ENCODE measurements around the gene SPRYD3. TPM values are rescaled to one million over a fixed set of nuclear protein-coding genes. Genes with fewer than 3 reads are reported as not detected.

SPRYD3 gene
- total and polyA plus RNA-seq, 9 donors, result 28.5 to 88.1 (median 66.6) TPM

DNA sequence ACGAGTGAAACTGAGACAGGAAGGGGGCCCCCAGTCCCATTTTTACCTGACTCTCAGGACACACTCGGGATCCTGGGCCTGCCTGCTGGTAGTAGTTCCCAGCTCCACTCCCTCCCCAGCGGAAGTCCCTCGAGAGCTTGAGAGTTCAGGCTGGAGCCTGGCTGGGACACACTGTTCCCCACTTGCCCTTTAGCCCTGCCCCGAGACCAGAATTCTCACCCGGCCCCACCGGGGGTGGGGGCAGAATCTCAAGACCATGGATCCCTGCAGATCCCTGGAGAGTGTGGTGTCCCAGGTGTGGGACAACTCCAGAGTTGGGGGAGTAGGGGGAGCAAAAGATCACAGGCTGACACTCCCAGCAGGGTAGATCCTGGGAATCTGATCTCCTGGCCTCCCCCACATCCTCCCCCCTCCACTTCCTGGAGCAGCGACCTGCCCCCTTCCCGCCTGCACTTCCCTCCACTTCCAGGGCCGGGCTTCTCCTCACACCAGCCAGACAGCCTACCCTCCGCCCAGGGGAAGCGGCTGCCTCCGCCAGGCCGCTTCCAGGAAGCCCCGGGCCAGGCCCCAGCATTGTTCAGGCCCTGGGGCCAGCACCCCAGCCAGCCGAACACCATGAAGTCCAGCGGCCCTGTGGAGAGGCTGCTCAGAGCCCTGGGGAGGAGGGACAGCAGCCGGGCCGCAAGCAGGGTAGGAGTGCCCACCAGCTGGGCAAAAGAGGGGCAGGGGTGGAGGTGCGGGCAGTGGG is 29.4 kb downstream of the SPRYD3 start, which contains the start of gene TNS2:
Gene TNS2 (plus strand): TSS at position 495 of the 748 bp plus-strand sequence. CDS start 121 bp downstream, at position 616.
- Histone ChIP-seq H3K4me1 (ENCODE audit: insufficient read depth) (peaks cover 41% of the 10 kb centered on the region), H3K27ac (peak within 1 kb of the TSS; percentile 96 to 99), H3K36me3 (no peaks in the 10 kb centered on the region), H3K4me3 (peak within 1 kb of the TSS; percentile 50), H3K9me3 (no peaks in the 10 kb centered on the region), H3K27me3 (no peaks in the 10 kb centered on the region)
- DNase-seq, result peak; percentile 74 to 84 (median 78)
- 4 to 9% (median 6%) methylated on average over 19 to 20 of the region's 20 CpGs for WGBS, 3 donors
- intact Hi-C loops (cut with DNase I), result loop anchor here in 2 of 4 donors (5.0 to 10.0 kb wide), 2 partner anchors 133 to 1005 kb away; partner anchors contain the start of genes CSAD (in 1 of the 2) and ZNF740 (in 1 of the 2)
- TF ChIP-seq EP300 (IDR thresholded peaks at IDR 0.05), result no peak
- peak; percentile 34 for TF ChIP-seq POLR2A (IDR thresholded peaks at IDR 0.05)

DNA sequence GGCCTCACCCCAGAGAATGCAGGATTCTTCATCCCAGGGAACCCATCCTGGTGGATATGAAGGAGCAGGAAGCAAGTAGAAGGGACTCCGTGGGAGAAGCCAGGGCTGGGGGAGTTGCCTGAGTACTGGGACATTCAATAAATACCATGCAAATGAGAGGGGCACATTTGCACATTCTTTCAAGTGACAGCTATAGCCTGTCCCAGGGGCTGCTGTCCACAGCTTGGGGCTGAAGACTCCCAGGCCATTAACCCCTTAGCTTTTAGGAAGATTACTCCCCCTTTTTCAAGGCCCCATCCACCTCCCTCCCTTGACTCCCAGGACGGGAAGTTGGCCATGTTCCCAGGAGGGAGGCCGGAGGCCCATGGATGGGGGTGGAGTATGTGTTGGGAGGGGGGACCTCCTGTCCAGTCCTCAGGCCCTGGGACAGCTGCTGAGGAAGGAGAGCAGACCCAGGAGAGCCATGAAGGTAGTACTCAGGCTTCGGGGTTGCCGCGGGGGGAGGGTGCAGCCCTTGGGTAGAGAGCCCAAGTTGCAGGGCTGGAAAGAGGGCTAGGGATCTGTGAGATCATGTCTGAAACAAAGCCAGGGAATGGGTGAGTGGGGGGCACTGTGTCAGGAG is 30.3 kb downstream of the SPRYD3 start:
- H3K9me3 ChIP-seq, result no peaks in the 10 kb centered on the region
- peak; percentile 80 to 90 (median 88) for DNase-seq
- TF ChIP-seq, protein P1, sequence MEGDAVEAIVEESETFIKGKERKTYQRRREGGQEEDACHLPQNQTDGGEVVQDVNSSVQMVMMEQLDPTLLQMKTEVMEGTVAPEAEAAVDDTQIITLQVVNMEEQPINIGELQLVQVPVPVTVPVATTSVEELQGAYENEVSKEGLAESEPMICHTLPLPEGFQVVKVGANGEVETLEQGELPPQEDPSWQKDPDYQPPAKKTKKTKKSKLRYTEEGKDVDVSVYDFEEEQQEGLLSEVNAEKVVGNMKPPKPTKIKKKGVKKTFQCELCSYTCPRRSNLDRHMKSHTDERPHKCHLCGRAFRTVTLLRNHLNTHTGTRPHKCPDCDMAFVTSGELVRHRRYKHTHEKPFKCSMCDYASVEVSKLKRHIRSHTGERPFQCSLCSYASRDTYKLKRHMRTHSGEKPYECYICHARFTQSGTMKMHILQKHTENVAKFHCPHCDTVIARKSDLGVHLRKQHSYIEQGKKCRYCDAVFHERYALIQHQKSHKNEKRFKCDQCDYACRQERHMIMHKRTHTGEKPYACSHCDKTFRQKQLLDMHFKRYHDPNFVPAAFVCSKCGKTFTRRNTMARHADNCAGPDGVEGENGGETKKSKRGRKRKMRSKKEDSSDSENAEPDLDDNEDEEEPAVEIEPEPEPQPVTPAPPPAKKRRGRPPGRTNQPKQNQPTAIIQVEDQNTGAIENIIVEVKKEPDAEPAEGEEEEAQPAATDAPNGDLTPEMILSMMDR (IDR thresholded peaks at IDR 0.05), result no peak
- TF ChIP-seq POLR2A (IDR thresholded peaks at IDR 0.05) (no peak), EP300 (IDR thresholded peaks at IDR 0.05) (no peak)
- H3K36me3 ChIP-seq, result no peaks in the 10 kb centered on the region
- H3K4me1 ChIP-seq (ENCODE audit: insufficient read depth), result peaks cover 46% of the 10 kb centered on the region
- intact Hi-C loops (cut with DNase I), result loop anchor here in 2 of 4 donors (5.0 to 10.0 kb wide), 2 partner anchors 133 to 1004 kb away; partner anchors contain the start of genes CSAD (in 1 of the 2) and ZNF740 (in 1 of the 2)
- 4 to 10% (median 5%) methylated on average over 6 of the region's 6 CpGs for WGBS, 3 donors
- no peaks in the 10 kb centered on the region for H3K27me3 ChIP-seq
- H3K27ac ChIP-seq, result peak overlapping the region; percentile 96 to 99
- peak overlapping the region; percentile 50 for H3K4me3 ChIP-seq

GRCh38 chr12:53048033-53048779 is 31.0 kb downstream of the SPRYD3 start:
- H3K27me3 ChIP-seq, result no peaks in the 10 kb centered on the region
- intact Hi-C loops (cut with DNase I), result loop anchor here in 2 of 4 donors (5.0 to 10.0 kb wide), 2 partner anchors 134 to 1003 kb away; partner anchors contain the start of genes CSAD (in 1 of the 2) and ZNF740 (in 1 of the 2)
- H3K4me1 ChIP-seq (ENCODE audit: insufficient read depth), result peaks cover 46% of the 10 kb centered on the region
- H3K9me3 ChIP-seq, result no peaks in the 10 kb centered on the region
- DNase-seq, result peak; percentile 63 to 80 (median 76)
- TF ChIP-seq EP300 (IDR thresholded peaks at IDR 0.05), result no peak
- TF ChIP-seq, protein P1 (IDR thresholded peaks at IDR 0.05), result peak in 1 of 3 donors; percentile 9
- H3K4me3 ChIP-seq, result peak overlapping the region; percentile 50
- 10 to 15% (median 13%) methylated on average over 10 of the region's 10 CpGs for WGBS, 3 donors
- peak overlapping the region; percentile 96 to 99 for H3K27ac ChIP-seq
- H3K36me3 ChIP-seq, result no peaks in the 10 kb centered on the region

- DNase-seq, result peak; percentile 87 to 91 (median 89)
- H3K9me3 ChIP-seq, result no peaks in the 10 kb centered on the region
- intact Hi-C loops (cut with DNase I), result loop anchor here in 2 of 4 donors (5.0 to 10.0 kb wide), 2 partner anchors 135 to 1003 kb away; partner anchors contain the start of genes CSAD (in 1 of the 2) and ZNF740 (in 1 of the 2)
- H3K4me1 ChIP-seq (ENCODE audit: insufficient read depth), result peaks cover 44% of the 10 kb centered on the region
- TF ChIP-seq EP300 (IDR thresholded peaks at IDR 0.05) (no peak), POLR2A (IDR thresholded peaks at IDR 0.05) (peak; percentile 56)
- TF ChIP-seq, protein P1 (IDR thresholded peaks at IDR 0.05), result peak in 2 of 3 donors; percentile 35 to 36
- peak overlapping the region; percentile 80 for H3K4me3 ChIP-seq
- 1% methylated on average over 27 to 94 of the region's 94 CpGs for WGBS, 3 donors
- H3K27ac ChIP-seq, result peak overlapping the region; percentile 96 to 99
- H3K27me3 ChIP-seq, result no peaks in the 10 kb centered on the region
- H3K36me3 ChIP-seq, result no peaks in the 10 kb centered on the region
Measured at GRCh38 chr12:53047221-53048032, 31.8 kb downstream of the SPRYD3 start.

All from ovary (tissue), 9 donors.